Esophagus muscularis mucosa (tissue), 4 donors: ENCODE data around the gene PZP.

ENCODE experiments used
- CTCF ChIP-seq, 3 experiments: fragments of 200-600 bp in 2 of 3; fragments of 450-650 bp in 1 of 3; sonication (generic) in 2 of 3; IDR thresholded peaks; one replicate each; pipeline ENCODE4 v1.5.1; 2017 to 2019; ENCODE audit warnings: antibody characterized with exemption in 3 of 3, mild to moderate bottlenecking in 2 of 3, moderate library complexity in 1 of 3
- EP300 ChIP-seq: sonication (generic); formaldehyde crosslinking; IDR thresholded peaks from one replicate; pipeline ENCODE4 v1.6.1; 2017; ENCODE audit warnings: antibody characterized with exemption
- POLR2A ChIP-seq: fragments of 450-650 bp; IDR thresholded peaks from one replicate; pipeline ENCODE4 v1.6.1; 2017; ENCODE audit warnings: antibody characterized with exemption, moderate library complexity, mild to moderate bottlenecking, low read depth
- POLR2AphosphoS5 ChIP-seq, 2 donors: sonication (generic); formaldehyde crosslinking; IDR thresholded peaks; one replicate each; pipeline ENCODE4 v1.6.1; 2017; ENCODE audit warnings: antibody characterized with exemption in 2 of 2

GRCh38 chr12:9252256-9252655 is 44.1 kb upstream of the PZP start:
- no peak for TF ChIP-seq CTCF (IDR thresholded peaks at IDR 0.05)
- no peak for TF ChIP-seq EP300
- TF ChIP-seq POLR2AphosphoS5 (IDR thresholded peaks at IDR 0.05) = no peak
- no peak for TF ChIP-seq POLR2A
